Ureter (tissue), 1 donor: ENCODE results near the gene C2orf72. TPM values are rescaled to one million over a fixed set of nuclear protein-coding genes. Genes with fewer than 3 reads are reported as not detected.
"Not testable (repeated sequence)": the region's sequence is repeated elsewhere in the genome, so short reads cannot be mapped to it uniquely, and the experiment has no call there.

ENCODE experiments used
- DNase-seq: peaks from one replicate; pipeline ENCODE4 v3.0.0-alpha.2; 2020; ENCODE audit warnings: low spot score
- total RNA-seq: library from RNA; stranded (reverse); gene quantifications from one replicate; pipeline ENCODE4 v1.2.4, GENCODE V29; 2023
- donor health status: DM: yes; HTN: yes; CAD: no.

Gene C2orf72
- total RNA-seq, 1 donor from 2014 or later, result 1.0 TPM

DNA sequence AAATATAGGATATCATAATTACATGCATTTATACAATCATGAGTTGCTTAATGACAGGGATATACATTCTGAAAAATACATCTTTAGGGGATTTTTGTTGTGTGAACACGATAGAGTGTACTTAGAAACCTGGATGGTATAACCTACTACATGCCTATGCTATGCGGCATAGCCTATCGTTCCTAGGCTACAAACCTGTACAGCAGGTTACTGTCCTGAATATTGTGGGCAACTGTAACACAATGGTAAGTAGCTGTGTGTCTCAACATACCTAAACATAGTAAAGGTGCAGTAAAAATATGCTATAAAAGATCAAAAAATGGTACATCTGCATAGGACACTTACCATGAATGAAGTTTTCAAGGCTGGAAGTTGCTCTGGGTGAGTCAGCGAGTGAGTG, 6.5 kb downstream of the C2orf72 start:
- no peak for DNase-seq

DNA sequence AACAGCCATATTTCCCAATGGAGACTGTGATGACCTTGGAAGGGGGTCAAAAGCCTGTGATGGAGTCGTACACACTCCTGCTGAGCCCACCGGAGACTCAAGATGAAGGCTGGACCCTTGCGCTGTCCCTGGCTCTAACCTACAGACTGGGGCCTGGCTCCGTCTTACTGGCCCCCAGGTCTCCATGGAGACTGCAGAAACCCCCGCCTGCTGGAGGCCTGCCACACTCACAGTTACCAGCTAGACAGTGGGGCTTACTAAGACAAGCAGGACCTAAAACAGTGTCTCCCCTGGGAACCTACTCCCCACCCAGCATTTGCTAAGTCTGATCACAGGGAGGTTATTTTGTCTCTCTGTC, 9.6 kb downstream of the C2orf72 start:
- DNase-seq, result peak; percentile 26

DNA sequence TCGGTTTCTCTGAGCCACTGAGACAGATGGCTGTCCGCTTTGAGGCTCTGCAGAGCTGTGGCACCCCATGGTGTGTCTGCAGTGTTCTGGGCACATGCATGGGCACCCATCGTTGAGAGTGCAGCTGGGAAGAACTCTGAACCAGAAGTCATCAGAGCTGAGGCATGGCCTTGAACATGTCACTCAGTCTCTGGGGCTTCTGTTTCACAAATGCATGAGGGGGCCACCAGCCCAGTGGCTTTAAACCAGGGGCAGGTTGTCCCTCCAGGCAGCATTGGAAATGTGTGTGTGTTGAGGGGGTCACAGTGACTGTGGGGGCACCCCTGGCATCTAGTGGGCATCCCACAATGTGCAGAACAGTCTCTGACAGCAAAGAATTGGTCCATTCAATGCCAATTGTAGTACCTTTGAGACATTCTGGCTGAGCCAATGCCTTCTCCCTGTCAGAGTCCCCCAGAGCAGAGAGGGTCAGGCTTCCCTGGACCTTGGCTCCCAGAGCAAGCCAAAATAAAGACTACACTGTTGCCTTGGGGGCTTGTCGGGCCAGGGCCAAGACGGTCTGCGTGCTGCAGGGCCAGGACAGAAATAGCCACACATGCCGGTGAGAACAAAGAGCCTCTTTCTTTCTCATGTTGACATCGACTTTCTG, 10.1 kb downstream of the C2orf72 start:
- DNase-seq, result no peak

DNA sequence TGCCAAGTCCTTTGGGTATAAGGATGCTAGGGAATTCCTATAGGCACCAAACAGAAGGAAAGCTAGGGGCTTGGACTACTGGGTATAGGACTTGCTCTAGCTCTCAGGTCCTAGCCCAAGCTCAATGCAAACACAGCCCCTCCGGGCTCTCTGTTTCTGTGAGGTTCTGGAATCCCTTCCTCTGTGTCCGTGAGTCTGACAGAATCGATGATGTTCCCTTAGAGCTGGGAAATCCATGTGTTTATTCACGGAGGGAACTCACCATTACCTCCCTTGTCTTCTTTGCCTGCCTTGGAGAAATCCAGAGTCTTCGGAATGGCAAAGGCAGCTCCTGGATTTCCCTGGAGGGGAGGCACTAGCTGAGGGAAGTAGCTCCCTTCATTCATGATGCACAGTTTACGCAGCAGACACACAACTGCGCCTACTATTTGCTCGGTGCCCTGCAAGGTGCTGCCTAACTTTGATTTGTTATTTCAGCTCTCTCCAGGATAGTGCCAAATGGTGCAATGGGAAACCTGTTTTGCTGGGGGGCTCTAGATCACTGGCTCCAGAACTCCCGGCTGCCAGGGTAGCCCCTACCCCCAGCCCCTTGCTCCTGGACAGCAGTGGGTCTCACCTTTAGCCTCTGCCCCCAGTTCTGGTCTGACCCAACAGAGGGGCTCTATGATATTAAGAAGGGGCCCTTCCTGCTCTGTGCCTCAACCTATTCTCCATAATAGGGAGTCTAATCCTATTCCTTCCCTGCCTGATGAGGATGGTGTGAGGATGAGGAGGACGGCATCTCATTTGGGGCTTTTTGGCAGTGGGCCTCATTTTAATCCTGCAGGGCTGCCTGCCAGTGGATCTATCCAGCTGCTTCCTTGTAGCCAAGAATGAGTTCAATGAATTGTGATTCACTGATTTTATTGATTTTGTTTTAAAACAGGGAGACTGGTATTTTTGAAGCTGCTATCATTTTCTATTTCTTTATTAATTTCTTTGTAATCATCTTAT, 10.9 kb downstream of the C2orf72 start:
- DNase-seq, result no peak

DNA sequence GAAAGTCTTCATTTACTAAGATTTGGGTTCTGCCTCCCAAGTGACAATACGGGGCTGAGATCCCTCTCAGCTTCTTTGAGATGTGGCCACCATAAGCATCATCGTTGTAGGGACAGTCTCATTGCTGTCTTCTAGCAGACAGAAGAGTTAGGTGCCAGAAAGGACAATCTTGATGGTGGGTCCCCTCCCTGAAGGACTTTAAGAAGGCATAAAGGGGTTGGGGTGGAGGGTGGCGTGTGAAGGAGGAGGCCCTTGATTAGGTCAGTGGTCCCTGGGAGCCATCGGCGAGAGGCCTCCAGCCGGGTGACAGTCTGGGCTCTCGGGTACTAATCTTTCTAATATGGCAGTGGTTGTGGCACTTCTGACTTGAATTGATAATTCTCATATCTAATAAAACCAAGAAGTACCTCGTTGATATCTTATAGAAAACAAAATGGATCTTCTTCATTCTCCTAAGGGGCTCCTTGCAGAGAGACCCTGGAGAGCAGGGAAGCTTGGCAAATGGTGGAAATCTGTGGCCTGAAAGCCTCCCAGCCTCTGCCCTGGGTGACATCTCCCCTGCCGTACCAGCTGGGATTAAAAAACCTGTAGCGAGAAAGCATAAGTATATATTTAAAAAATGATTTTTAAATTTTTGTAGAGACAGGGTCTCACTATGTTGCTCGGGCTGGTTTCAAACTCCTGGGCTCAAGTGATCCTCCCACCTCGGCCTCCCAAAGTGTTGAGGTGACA, 12.1 kb downstream of the C2orf72 start:
- DNase-seq, result no peak

DNA sequence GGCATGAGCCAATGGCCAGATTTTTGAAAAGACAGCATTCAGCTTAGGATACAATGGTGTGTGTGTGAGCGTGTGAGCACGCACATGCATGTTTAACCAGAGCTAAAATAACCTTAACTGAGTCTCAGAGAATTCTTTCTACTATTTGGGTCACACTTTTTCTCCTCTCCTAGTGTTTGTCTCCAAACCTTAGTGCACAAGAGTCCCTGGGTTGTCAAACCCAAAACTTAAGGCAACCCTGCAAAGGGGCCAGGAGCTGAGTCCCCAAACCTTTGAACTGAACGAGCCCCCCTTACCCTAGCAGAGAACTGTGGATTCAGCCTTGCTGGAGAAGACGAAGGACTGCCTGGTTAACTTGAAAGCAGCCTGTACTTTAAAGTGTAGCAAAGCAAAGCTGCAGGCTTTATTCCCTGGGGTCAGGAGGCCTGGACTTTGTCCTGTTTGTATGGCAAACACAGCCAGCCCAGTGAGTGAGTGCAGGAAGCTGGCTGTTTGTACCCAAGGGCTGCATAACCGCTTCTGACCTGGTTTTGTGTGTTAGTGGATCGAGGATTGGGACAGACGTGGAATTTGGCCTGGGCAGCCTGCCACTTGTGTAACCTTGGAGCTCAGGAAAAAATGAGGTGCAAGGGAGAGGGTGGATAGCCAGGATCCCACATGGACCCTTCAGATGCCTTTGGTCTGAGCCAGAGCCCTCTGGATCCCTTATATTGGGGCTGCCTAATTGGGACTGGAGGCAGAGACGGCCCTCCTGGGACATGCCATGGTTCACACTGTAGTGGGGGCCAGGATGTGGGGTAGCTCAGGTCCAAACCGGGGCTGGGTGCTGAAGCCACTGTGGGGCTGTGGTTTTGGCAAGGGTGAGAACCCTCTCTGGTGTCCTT, 12.9 kb downstream of the C2orf72 start:
- no peak for DNase-seq

DNA sequence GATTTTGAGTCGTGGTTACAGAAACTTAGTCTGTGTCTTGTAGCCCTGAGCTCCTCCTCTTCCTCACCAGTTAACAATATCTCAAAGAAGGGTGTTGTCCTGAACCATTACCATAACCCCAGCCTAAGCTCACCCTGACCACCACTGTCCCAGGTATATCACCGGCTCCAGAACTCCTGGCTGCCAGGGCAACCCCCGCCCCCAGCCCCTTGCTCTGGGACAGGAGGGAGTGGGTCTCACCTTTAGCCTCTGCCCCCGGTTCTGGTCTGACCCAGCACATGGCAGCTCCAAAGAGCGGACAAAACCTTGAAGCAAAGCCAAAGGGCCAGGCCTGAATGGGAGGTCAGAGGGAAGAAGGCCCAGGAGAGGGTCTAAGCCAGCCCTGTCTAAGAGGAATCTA, 13.8 kb downstream of the C2orf72 start:
- no peak for DNase-seq

DNA sequence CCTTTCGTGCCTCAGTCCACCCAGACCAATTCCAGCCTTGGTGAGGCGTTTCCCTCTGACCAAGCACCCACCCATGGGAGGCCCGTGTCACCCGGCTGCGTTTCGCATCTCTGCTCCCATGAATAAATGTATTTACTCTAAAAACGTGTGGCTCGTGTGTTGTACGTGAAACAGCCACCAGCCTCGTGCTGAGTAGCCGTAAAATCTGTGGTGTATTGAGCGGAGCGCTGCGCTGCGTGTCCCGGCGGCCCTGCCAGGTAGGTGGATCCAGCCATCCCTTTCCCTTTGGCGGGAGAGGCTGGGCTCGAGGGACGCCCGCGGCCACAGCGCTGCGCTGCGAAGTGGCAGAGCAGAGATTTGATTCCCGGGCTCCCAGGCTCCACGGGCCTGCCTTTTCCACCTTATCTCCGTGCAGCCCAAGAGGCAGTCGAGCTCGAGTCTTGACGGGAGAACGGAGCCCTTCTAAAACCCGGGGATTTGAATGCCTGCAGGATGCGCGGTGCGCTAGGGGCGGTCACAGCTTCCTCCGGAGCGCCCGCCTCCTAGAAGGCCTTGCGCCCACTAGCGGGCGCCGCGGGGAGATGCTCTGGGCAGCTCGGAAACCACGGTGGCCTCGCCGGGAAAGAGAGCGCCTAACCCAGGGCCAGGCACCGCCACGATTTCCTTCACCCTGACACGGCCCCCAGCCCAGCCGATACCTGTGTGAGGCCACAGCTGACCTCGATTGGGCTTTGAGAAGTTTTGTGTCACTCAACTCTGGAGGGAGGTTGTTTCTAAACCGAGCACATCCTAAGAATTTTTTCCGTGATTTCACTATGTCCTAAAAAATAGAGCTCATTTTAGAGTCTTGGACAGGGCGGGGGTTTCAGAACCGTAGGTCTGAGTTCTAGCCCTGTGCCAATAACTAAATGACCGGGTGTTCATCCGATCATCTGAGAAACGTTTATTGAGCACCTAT, 15.4 kb downstream of the C2orf72 start:
- peak; percentile 78 for DNase-seq

DNA sequence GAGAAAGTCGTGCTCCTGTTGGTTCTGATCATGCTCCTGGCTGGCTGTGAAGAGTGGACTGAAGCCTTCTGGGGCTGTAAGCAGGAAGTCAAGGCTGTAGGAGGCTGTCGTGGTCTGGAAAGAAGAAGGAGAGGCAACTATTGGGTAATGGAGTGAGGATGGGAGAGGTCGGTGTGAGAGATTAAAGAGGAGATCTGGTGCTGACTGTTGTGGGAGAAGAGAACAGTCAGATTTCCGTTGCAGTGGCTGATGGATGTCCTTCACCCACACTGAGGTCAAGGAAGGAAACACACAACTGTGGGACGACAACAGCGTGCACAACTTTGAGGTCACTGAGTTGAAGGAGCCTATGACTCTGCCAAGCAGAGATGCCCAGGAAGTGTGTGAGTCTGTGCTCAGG, 16.5 kb downstream of the C2orf72 start:
- DNase-seq, result no peak

DNA sequence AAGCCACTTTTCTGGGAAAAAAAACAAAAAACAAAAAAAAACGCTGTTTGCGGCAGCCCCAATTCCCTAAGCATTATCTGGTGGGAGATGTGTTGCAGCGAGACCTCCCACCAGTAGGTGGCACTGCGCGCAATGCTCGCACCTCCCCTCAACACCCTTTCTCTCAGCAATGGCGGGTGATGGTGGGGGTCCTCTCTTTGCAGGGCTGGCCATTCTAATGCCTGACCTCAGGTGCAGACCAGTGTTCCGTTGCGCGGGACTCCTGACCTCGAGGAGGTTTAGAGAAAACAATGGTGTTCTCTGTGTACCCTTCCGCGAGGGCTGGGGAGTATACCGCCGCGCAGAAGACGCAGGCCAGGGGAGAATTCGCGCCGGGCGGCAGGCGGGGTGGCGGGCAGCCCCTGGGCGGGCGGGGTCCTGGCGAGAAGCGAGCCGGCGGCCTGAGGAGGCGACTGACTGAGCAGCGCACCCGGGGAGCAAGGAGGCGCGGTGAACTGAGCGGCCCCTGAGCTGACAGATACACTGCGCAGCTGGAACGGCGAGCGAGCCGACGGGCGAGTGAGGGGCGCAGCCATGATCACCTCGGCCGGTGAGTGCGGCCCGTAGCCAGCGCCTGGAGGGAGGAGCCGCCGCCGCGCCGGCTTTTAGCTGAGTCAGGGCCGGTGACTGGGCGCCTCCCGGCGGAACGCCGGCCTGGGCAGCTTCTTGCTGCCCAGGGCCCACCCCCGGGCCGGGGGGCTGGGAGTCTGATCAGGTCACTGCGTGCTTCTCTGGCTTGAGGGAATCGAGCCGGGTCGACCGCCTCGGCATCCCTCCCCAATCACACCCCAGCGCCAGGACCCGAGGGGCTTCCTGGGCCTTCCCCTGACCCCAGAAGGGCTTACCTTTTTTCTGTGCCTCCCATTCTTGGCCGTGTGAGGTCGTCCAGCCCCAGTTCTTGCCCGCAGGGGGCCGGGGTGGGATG, 19.4 kb downstream of the C2orf72 start, which contains the start of gene PSMD1:
PSMD1 (plus strand) TSS at position 415 of the 964 bp plus-strand sequence; CDS start at position 574, 159 bp downstream.
- DNase-seq, result peak; percentile 93

DNA sequence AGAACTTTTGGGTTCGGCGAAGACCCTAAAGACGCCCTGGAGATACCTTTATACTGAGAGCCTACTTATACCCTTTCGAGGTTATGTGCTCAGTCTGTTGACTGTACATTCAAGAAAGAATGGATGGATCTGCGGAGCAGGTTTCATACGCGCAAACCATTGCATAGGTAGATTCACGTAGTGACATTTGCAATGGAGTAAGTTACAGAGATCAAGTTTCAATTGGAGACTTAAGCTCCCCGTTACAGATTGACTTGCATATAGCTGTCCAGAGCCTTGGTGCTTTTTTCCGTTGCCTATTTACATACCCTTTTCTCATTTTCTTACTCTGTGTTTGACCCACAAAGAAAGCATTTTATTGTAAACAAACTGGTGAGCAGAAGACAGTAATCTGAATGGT, 20.3 kb downstream of the C2orf72 start:
- no peak for DNase-seq

DNA sequence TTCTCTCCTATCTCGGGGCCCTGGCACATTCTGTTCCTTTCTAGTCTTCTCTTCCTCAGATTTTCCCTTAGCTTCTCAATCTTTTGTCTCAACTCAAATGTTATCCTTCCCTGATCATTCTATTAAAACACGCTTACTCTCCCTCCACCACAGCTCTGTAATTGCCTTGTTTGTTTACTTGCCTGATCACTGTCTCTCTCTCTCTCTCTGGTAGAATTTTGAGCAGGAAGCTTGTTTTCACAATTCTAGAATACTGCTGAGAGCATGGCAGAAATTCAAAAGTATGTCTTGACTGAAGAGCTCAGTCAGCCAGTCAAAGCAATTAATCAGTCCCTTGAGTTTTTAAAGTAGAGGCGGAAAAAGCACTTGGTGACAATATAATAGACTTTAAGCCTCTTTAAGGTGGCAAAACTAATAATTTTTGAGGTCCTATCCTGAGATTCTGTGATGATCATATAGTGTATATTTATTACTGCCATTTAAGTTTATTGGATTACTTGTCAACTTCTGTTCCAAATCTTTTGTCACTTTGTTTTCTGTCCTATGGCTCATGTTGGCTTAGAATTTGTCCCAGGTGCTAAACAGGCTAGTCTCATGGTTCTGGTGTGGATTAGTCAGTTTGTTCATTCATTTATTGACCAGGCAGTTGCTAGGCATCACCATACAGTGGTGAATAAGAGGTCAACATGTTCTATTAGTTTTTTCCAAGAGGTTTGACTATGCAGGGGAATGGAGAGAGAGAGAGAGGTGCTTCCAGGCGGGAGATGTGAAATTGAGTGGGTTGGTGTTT, 21.6 kb downstream of the C2orf72 start:
- DNase-seq, result no peak

DNA sequence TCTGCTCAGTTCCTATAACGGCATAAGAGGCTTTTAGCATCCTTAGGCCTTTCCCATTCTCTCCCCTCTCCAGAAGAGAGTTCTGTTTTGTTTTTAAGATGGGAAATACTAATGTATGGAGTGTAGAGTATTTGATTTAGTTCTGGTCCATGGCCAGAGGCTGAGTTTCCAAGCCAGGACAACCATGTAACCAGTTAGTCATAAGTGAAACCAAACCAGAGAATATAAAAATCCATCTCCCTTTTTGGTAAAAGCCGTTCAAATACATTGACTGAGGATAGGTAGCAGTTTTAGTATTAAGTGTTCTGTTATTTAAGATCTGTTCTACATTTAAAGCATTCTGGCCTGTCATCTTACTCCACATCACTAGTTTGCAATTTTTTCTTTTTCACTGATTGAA, 22.4 kb downstream of the C2orf72 start:
- DNase-seq, result no peak

DNA sequence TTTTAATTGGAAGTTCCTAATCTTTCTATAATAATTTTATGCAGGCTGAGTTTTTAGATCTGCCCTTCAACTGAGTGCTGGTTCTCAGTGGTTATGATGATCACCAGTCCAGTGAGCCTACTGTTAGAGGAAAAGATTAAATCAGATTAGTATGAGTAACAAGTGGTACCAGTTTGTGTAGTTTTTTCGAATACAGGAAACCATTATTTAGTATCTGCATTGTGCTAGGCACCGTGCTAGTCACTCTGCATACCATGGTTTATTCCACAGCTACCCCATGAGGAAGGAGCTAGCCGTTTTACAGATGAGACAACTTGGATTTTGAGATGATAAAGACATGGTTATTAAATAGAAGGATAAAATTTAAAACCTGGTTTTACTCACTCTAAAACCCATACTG, 25.5 kb downstream of the C2orf72 start:
- DNase-seq, result no peak

DNA sequence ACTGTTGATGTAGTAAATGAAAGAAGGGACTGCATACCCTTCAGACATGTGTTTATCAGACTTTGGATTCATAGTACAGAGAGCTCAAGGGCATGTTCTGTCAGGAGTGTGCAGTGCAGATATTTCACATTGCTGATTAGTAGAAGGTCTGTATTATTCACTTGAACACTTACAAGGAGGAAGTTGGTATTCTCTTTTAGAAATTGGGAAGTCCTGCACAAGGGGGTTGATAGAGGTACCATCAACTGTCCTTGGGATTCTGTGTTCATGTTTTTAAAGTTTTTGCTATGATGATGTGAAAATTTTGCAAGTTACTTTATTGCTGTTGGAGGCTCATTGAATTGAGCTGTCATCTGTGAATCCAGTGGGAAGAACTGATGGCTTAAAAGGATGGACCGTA, 26.0 kb downstream of the C2orf72 start:
- DNase-seq, result no peak

DNA sequence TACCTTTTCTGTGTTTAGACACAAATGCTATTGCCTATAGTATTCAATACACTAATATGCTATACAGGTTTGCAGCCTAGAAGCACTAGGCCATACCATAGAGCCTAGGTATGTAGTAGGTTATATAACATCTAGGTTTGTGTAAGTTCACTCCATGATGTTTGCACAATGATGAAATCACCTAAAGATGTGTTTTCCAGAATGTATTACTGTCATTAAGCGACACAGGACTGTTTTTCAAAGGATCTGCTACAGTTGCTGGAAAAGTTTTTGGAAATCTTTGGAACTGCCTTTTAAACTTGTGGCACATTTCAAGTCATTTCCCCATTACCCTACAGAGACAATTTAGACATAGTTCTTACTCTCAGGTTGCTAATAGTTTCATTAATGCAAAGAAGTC, 28.6 kb downstream of the C2orf72 start:
- DNase-seq, result no peak

DNA sequence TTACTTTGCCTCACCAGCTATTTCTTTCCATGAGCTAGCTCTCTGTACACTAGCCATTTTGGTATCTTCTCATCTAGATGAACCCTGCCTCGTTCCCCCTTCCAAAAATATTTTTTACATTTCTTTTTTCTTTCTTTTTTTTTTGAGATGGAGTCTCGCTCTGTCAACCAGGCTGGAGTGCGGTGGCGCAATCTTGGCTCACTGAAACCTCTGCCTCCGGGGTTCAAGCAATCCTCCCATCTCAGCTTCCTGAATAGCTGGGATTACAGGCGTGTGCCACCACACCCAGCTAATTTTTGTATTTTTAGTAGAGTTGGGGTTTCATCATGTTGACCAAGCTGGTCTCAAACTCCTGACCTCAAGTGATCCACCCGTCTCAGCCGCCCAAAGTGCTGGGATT, 30.2 kb downstream of the C2orf72 start:
- DNase-seq, result not testable (repeated sequence)
